ENCODE results near the gene ERC1. TPM values are rescaled to one million over a fixed set of nuclear protein-coding genes. Genes with fewer than 3 reads are reported as not detected.

The ERC1 gene
- total RNA-seq, 1 experiment from 2014 or later, result 12.3 TPM

DNA sequence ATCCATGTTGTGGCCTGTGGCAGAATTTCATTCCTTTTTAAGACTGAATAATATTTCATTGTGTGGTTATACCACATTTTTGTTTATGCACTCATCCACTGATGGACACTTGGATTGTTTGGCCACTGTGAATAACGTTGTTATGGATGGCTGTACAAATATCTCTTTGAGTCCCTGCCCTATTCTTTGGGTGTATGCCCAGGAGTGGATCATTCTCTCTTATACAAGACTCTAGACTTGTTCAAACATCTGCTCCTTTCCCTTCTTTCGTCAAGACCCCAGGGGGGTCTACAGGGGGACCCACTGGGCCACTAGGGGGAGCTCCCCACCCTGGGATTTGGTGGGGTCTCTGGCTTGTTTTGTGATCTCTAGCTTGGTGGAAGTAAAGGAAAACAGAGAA lies 526.0 kb downstream of the ERC1 start:
- Histone ChIP-seq H3K4me1 (ENCODE audit: insufficient read depth, low read length) (peaks cover 29% of the 10 kb centered on the region), H3K36me3 (ENCODE audit: low read depth, low read length) (no peaks in the 10 kb centered on the region), H3K4me3 (ENCODE audit: low read length) (no peak overlapping the region), H3K4me2 (ENCODE audit: low read length) (peak overlapping the region; percentile 43), H2AFZ (ENCODE audit: low read length) (no peak overlapping the region), H3K27me3 (ENCODE audit: low read length) (no peaks in the 10 kb centered on the region), H3K9me2 (replicated peaks; ENCODE audit: low read length) (no peaks in the 10 kb centered on the region), H3K79me2 (ENCODE audit: low read length) (no peaks in the 10 kb centered on the region), H3K9me3 (ENCODE audit: low read length) (no peaks in the 10 kb centered on the region), H4K20me1 (ENCODE audit: low read length) (no peaks in the 10 kb centered on the region), H3K27ac (ENCODE audit: low read length) (peak overlapping the region; percentile 39), H3K9ac (ENCODE audit: low read length) (no peak overlapping the region), H3F3A (ENCODE audit: low read length, unreplicated experiment) (no peaks in the 10 kb centered on the region)
- ChIA-PET POLR2A (ENCODE audit: unreplicated experiment) (no interaction called here), CTCF (no interaction called here)
- TF ChIP-seq, protein P1, sequence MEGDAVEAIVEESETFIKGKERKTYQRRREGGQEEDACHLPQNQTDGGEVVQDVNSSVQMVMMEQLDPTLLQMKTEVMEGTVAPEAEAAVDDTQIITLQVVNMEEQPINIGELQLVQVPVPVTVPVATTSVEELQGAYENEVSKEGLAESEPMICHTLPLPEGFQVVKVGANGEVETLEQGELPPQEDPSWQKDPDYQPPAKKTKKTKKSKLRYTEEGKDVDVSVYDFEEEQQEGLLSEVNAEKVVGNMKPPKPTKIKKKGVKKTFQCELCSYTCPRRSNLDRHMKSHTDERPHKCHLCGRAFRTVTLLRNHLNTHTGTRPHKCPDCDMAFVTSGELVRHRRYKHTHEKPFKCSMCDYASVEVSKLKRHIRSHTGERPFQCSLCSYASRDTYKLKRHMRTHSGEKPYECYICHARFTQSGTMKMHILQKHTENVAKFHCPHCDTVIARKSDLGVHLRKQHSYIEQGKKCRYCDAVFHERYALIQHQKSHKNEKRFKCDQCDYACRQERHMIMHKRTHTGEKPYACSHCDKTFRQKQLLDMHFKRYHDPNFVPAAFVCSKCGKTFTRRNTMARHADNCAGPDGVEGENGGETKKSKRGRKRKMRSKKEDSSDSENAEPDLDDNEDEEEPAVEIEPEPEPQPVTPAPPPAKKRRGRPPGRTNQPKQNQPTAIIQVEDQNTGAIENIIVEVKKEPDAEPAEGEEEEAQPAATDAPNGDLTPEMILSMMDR (conservative IDR thresholded peaks at IDR 0.05; ENCODE audit: low read depth, low read length), result peak; percentile 66
- no peak for TF ChIP-seq EZH2 (IDR thresholded peaks at IDR 0.05; ENCODE audit: low read length, unreplicated experiment)
- peak; percentile 82 for ATAC-seq
- peak; percentile 90 for DNase-seq
- intact Hi-C loops (cut with micrococcal nuclease), result no loop called here
- no TSS peak for BruUV-seq (replicated peaks)

DNA sequence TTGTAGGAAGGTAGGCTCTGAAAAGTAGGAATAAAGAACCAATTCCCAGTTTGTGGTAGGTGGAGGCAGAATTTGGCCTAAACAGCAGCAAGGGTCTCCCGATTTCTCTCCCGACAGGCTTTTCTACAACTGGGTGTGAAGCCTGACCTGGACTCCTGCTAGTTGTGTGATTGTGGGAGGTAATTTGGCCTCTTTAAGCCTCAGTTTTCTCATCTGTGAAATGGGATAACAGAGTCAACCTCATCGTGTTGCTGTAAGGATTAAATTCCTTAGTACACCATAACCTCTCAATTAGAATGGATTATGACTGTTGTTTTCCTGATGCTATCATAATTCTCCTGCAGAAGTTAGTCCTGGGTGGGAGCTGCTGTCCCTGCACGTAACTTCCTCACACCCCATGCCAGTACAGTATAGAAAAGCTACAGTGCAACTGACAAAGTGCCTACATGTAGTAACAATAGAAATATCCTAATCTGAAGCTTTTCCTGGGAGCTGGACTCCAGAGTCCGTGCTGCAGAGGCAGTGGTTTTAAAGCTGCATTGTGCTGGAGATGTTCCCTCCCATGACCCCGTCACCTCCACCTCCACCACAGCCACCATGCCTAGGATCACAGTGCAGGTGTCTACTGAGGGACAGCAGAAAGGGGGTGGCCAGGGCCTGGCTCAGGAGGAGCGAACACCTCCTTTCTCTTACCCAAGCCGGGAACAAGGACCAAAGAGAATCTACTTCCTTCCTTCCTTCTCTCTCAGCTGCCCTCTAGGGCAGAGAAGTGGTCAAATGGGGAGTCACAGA lies 526.9 kb downstream of the ERC1 start:
- TF ChIP-seq, protein P1 (conservative IDR thresholded peaks at IDR 0.05; ENCODE audit: low read depth, low read length), result no peak
- TF ChIP-seq EZH2 (IDR thresholded peaks at IDR 0.05; ENCODE audit: low read length, unreplicated experiment), result no peak
- no peak for TF ChIP-seq EZH2phosphoT487 (IDR thresholded peaks at IDR 0.05; ENCODE audit: borderline replicate concordance, low read length)
- Histone ChIP-seq H3K9me2 (replicated peaks; ENCODE audit: low read length) (no peaks in the 10 kb centered on the region), H4K20me1 (ENCODE audit: low read length) (no peaks in the 10 kb centered on the region), H3K36me3 (ENCODE audit: low read depth, low read length) (no peaks in the 10 kb centered on the region), H3K79me2 (ENCODE audit: low read length) (no peaks in the 10 kb centered on the region), H3K27ac (ENCODE audit: low read length) (no peak overlapping the region), H3K4me1 (ENCODE audit: insufficient read depth, low read length) (peaks cover 29% of the 10 kb centered on the region), H3K4me2 (ENCODE audit: low read length) (peak overlapping the region; percentile 80), H3K27me3 (ENCODE audit: low read length) (no peaks in the 10 kb centered on the region), H3K9me3 (ENCODE audit: low read length) (no peaks in the 10 kb centered on the region), H2AFZ (ENCODE audit: low read length) (no peak overlapping the region), H3K9ac (ENCODE audit: low read length) (no peak overlapping the region), H3F3A (ENCODE audit: low read length, unreplicated experiment) (no peaks in the 10 kb centered on the region), H3K4me3 (ENCODE audit: low read length) (no peak overlapping the region)
- ChIA-PET CTCF (no interaction called here), POLR2A (ENCODE audit: unreplicated experiment) (no interaction called here)
- no TSS peak for BruUV-seq (replicated peaks)
- no peak for DNase-seq
- ATAC-seq, result no peak
- intact Hi-C loops (cut with micrococcal nuclease), result loop anchor here (2.0 kb wide), 1 partner anchor 23 kb away; no protein-coding TSS in a partner anchor
